Astrocyte (in vitro differentiated cells and primary cell): Measurements from ENCODE around the gene DCHS1. TPM values are rescaled to one million over a fixed set of nuclear protein-coding genes. Genes with fewer than 3 reads are reported as not detected.

Experiments
- DNase-seq: peaks from one replicate; pipeline ENCODE4 v3.0.0-alpha.2; 2010; ENCODE audit warnings: low read depth
- FAIRE-seq: peaks from 2 replicates; lab custom pipeline; 2011; peaks lifted over from hg19 to GRCh38; lab: Jason Lieb, UNC
- H2AFZ ChIP-seq: 2 replicates; pipeline ENCODE4 v1.6.0; 2012; ENCODE audit warnings: low read depth, low read length, inconsistent platforms
- H3K27ac ChIP-seq: 2 replicates; pipeline ENCODE4 v1.5.1; 2011; ENCODE audit warnings: low read depth, low read length, inconsistent platforms
- H3K27me3 ChIP-seq: 2 replicates; pipeline ENCODE4 v1.6.0; 2011; ENCODE audit warnings: low read length, inconsistent platforms; ENCODE audit not compliant: insufficient read depth
- H3K36me3 ChIP-seq: 2 replicates; pipeline ENCODE4 v1.5.1; 2011; ENCODE audit warnings: low read length, inconsistent platforms; ENCODE audit not compliant: insufficient read depth
- H3K4me1 ChIP-seq: 2 replicates; pipeline ENCODE4 v1.5.1; 2011; ENCODE audit warnings: low read length, inconsistent platforms; ENCODE audit not compliant: insufficient read depth
- H3K4me2 ChIP-seq: 2 replicates; pipeline ENCODE4 v1.6.0; 2012; ENCODE audit warnings: low read length, inconsistent platforms
- H3K4me3 ChIP-seq: 2 replicates; pipeline ENCODE4 v1.5.1; 2011; ENCODE audit warnings: low read depth, mild to moderate bottlenecking, low read length, inconsistent platforms; ENCODE audit not compliant: insufficient read depth
- H3K79me2 ChIP-seq: 2 replicates; pipeline ENCODE4 v1.6.0; 2012; ENCODE audit warnings: mild to moderate bottlenecking, low read length, inconsistent platforms; ENCODE audit not compliant: insufficient read depth
- H3K9ac ChIP-seq: 2 replicates; pipeline ENCODE4 v1.6.0; 2012; ENCODE audit warnings: mild to moderate bottlenecking, low read length, inconsistent platforms
- H3K9me3 ChIP-seq: 2 replicates; pipeline ENCODE4 v1.5.1; 2012; ENCODE audit warnings: low read depth, mild to moderate bottlenecking, low read length, inconsistent platforms; ENCODE audit not compliant: insufficient read depth
- H4K20me1 ChIP-seq: 2 replicates; pipeline ENCODE4 v1.6.0; 2012; ENCODE audit warnings: low read length, inconsistent platforms; ENCODE audit not compliant: insufficient read depth
- H3K27ac Mint-ChIP-seq: one replicate; pipeline ENCODE4 v1.8.0; 2021; ENCODE audit warnings: mild to moderate bottlenecking, mixed read lengths; ENCODE audit not compliant: unreplicated experiment
- H3K27me3 Mint-ChIP-seq: one replicate; pipeline ENCODE4 v1.8.0; 2021; ENCODE audit warnings: low read depth, mixed read lengths; ENCODE audit not compliant: unreplicated experiment
- H3K36me3 Mint-ChIP-seq: one replicate; pipeline ENCODE4 v1.8.0; 2021; ENCODE audit warnings: low read depth, mixed read lengths; ENCODE audit not compliant: unreplicated experiment
- H3K4me1 Mint-ChIP-seq: one replicate; pipeline ENCODE4 v1.8.0; 2021; ENCODE audit warnings: low read depth, mixed read lengths; ENCODE audit not compliant: unreplicated experiment
- H3K4me3 Mint-ChIP-seq: one replicate; pipeline ENCODE4 v1.8.0; 2021; ENCODE audit warnings: mild to moderate bottlenecking, moderate library complexity, mixed read lengths; ENCODE audit not compliant: unreplicated experiment
- H3K9me3 Mint-ChIP-seq: one replicate; pipeline ENCODE4 v1.8.0; 2021; ENCODE audit warnings: mild to moderate bottlenecking, mixed read lengths; ENCODE audit not compliant: unreplicated experiment
- CTCF ChIP-seq: IDR thresholded peaks from 2 replicates; pipeline ENCODE4 v1.5.1; 2011; ENCODE audit warnings: low read depth, mild to moderate bottlenecking, inconsistent platforms, low read length, moderate library complexity; ENCODE audit not compliant: insufficient read depth
- EZH2 ChIP-seq: IDR thresholded peaks from 2 replicates; pipeline ENCODE4 v1.6.1; 2012; ENCODE audit warnings: mild to moderate bottlenecking, low read length, inconsistent platforms; ENCODE audit not compliant: insufficient read depth
- total RNA-seq: library from RNA; stranded (reverse); gene quantifications from 2 replicates; pipeline ENCODE4 v1.2.1, GENCODE V29; 2021

Gene DCHS1
- total RNA-seq, 1 donor from 2014 or later, result 8.4 TPM

GRCh38 chr11:6587360-6587953 is 68.2 kb downstream of the DCHS1 start:
- H3K9ac ChIP-seq, result no peak overlapping the region
- no peak overlapping the region for H2AFZ ChIP-seq
- Mint-ChIP-seq H3K27me3 (no peaks in the 10 kb centered on the region), H3K4me1 (no peaks in the 10 kb centered on the region), H3K9me3 (peaks cover 17% of the 10 kb centered on the region), H3K27ac (no peak overlapping the region), H3K4me3 (no peak overlapping the region), H3K36me3 (peaks cover 21% of the 10 kb centered on the region)
- no peak overlapping the region for H3K4me3 ChIP-seq
- no peak overlapping the region for H3K27ac ChIP-seq
- no peaks in the 10 kb centered on the region for H4K20me1 ChIP-seq
- H3K79me2 ChIP-seq, result peaks cover 7% of the 10 kb centered on the region
- H3K27me3 ChIP-seq, result no peaks in the 10 kb centered on the region
- peaks cover 3% of the 10 kb centered on the region for H3K9me3 ChIP-seq
- FAIRE-seq (no peak), DNase-seq (no peak)
- H3K4me2 ChIP-seq, result no peak overlapping the region
- no peaks in the 10 kb centered on the region for H3K4me1 ChIP-seq
- H3K36me3 ChIP-seq, result peaks cover 8% of the 10 kb centered on the region
- TF ChIP-seq EZH2, result no peak
- no peak for TF ChIP-seq CTCF

- Histone ChIP-seq H3K4me3 (no peak overlapping the region), H3K9ac (no peak overlapping the region), H3K79me2 (peaks cover 10% of the 10 kb centered on the region), H3K27me3 (no peaks in the 10 kb centered on the region), H3K4me2 (no peak overlapping the region), H3K36me3 (peaks cover 4% of the 10 kb centered on the region), H4K20me1 (no peaks in the 10 kb centered on the region), H2AFZ (no peak overlapping the region), H3K4me1 (no peaks in the 10 kb centered on the region), H3K27ac (no peak overlapping the region), H3K9me3 (peaks cover 3% of the 10 kb centered on the region)
- FAIRE-seq (no peak), DNase-seq (no peak)
- Mint-ChIP-seq H3K9me3 (peaks cover 17% of the 10 kb centered on the region), H3K4me3 (no peak overlapping the region), H3K36me3 (peaks cover 21% of the 10 kb centered on the region), H3K4me1 (no peaks in the 10 kb centered on the region), H3K27ac (no peak overlapping the region), H3K27me3 (no peaks in the 10 kb centered on the region)
- no peak for TF ChIP-seq CTCF
- no peak for TF ChIP-seq EZH2
Observed at GRCh38 chr11:6586434-6587359, 68.9 kb downstream of the DCHS1 start.
